NCI-H226 (cell line): ENCODE measurements around the gene EMX1.

Experiments used
- DNase-seq: peaks from one replicate; pipeline ENCODE4 v3.0.0-alpha.2; 2015

Gene EMX1

DNA sequence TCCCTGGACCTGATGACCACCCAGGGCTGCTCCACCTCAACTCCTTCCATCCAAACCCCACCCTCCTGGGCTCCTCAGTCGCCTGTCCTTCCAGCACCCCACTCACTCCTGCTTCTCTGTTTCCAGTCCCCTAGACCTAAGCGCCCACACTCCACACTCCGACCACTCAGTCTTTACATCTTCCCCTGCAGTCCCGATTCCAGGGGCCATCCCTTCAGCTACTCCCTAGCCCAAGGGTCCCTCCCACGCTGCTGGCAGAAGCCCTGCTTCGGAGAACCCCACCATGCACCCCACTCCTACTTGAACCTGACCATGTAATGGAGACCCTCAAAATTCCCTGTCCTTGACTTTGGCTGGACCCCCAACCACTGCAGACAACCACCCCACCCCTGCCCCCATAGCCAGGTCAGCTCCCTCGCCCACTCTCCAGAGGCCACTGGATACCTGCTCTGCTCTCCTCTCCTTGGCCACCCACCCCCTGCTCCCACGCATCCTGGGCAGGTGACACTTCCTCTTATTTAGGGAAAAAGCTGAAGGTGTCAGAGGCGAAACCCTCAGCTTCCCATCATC, 28.2 kb downstream of the EMX1 start:
- no peak for DNase-seq

DNA sequence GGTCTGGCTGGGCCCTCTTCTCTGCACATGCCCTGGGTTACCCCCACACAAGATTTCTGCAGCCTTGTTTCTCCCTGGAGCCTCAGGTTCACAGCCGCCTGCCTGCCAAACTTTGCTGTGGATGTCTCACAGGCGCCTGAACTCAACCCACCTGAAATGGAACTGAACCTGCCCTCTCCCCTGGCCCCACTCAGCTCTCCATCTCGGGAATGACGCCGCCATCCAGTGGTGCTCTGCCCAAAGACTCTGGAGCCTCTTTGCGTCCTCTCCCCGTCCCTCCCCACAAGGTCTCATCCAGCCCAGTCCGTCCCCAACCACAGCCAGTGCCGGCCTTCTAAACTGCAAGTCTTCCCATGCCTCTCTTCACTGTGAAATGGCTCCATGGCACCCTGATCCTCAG, 29.1 kb downstream of the EMX1 start:
- DNase-seq = no peak

DNA sequence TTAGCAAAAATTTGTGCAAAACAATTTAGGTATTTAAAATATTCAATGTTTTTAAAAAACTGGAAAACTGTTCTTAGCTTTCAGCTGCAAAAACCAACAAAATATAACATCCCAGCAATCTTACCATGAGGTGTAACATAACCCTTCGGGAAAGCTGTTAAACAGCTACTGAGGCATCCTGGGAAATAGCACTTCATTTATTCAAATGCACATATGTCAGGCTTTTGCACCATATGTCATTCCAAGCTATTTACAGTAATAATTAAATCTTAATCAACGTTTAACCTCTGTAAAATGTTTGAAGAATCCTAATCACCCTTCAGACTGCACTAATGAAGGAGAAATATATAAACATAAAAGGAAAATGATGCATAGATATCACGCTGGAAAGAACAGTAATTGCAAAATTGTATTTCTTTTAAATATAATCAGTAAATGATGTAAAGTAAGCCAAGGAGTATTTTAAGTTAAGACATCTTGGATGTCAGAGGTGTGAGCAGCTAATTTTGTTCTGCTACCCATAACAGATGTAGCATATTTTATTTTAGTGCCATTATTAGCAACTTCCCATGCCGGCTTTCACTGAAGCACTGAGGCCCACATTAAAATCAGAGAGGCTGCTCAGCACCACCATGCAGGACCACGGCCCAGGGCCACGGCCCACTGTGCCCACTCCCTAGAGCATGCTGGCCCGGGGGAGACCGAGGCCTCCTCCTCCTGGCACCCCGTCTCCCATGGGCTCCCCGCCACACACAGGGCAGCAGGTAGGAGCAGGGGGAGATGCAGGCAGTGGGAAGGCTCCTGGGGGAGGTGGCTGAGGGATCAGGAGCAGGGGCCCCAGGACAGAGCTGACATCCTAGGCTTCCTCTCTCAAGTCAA, 30.9 kb downstream of the EMX1 start:
- no peak for DNase-seq

DNA sequence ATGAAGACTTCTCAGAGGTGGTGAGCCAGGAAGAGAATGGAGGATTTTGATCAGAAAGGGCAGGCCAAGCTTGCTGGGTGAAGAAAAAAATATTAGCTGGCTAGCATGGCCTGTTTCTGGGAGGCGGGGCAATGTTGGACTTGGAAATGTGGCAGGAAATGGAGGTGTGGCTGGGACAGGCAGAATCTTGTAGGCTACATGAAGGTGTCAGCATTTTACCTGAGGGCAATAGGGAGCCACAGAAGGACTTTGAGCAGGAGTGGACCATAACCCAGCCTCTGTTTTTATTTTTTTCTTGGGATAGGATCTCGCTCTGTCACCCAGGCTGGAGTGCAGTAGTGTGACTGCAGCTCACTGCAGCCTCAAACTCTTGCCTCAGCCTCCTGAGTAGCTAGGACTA, 31.7 kb downstream of the EMX1 start:
- DNase-seq = no peak

DNA sequence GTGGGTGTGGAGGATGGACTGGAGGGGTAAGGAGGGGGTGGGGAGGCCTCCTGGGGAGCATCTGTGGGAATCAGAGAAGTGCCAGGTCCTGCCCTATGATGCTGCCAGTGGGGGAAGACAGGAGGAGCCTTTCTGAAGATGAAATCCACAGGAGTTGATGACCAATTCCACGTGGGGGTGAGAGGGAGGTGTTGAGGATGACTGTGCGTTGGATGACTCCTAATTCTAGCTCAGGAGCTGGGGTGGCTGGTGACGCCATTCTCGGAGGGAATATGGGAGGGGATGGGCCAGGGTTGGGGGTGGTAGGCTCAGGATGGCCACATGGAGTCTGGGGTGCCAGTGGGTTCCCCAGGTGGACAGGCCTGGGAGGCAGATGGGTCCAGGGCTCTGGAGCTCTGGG, 32.3 kb downstream of the EMX1 start:
- DNase-seq = no peak

DNA sequence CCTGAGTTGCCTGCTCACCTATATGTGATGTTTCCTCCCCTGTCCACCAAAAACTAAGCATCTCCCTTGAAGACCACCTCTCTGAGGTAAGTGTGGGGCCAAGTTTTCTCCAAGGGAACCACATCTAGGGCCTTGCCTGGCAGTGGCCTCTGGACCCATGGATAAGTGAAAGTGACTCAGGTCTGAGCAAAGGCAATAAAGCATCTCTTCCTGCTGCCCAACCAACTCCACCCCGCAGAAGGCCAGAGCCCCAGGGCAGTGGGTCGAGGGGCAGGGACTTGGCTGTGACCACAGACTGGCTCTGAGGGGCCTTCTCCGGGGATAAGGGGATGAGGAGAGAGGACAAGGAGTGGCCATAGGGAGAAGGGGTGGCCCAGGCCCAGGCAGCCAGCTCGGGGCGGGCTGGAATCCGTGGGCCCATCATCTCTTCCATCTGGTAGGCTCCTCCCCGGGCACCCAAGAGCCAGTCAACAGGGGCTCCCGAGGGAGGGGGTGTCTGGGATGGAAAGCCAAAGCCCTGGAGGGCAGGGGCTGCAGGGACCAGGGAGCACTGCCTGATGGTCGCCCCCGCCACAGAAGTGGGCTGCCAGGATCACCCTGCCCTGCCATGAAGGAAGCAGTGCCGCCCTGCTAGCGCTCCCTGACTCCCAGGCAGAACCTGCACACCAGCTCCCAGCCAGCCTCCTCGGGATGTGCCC, 33.4 kb downstream of the EMX1 start:
- no peak for DNase-seq

DNA sequence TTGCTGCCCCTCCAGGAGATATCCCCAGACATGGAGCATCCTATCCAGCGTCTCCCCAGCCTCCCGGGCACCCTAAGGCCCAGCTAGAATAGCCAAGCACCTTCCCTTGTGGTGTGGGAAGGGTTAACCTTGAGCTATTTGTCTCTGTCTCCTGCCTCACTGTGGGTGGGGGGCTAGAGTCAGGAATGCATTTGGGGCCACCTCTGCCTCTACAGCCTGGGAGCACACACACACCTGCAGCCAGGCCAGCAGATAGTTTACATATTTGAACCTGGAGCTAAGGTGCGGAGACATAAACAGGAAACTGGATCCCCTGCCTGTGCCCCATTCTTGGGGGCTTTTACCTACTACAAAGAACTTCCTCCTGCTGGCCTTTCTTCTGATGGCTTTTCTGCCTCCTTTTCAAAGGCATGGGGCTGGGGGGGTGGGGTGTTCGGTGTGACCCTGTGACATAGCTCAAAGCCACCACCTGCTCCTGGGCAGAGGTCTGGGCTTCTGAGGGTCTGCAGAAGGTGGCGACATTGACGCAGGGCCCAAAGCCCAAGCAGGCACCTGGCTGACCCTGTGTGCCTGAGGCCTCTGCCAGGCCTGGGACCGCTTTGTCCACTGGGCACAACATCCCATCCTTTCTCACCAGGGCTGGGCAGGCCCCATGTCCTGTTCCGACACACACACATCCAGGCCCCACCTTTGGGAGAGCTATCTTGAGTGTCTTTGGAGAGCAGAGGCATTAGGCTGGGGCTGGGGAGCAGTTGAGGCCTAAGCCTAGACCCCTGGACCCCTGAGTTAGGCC, 34.2 kb downstream of the EMX1 start:
- DNase-seq = no peak

DNA sequence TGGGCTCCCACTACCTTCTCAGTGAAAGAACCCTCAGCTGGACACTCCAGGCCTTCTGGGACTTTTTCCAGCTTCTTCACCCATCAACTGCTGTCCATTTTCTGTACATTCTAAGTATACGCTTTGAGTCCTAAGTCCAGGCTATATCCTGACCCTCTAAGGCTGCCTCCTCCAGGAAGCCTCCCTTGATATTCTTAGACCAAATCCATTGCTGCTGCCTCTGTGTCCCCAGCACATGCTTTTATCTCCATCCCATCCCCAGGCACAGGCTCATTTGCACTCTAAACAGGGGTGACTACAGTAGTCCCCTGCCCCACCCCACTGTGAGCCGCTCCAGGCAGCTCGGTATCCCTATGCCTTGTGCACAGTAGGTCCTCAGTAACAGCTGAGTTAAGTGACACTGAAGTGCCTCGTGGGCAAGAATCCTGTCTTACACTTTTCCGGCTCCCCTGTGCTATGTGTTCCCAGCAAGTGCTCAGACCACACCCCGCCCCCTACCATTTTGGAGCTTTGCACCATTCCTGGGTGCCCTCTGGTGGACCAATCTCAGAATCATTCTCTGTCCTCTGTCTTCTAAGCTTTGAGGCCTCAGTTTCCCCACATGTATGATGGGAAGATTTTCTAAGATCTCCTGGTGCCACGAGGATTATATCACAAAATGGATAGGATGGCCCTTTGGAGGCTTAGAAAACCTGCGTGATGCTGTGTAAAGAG, 34.9 kb downstream of the EMX1 start:
- DNase-seq = no peak

DNA sequence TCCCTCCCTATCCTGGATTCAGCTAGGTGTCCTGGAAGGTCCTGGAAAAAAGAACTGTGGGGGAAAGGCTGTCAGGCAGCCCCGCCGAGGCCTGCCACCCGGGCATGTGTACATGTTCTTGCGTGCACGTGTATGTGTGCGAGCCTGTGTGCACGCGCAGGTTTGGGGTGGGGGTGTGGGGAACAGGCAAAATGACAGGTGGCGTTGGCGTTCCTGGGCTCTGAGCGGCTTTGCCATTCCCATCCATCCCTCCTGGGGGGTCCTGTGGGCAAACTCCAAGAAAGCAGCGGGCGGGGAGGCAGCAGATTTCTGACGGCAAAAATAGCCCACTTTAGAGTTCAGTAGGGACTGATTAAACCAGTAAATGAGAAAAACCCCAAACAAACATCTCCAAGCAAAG, 35.6 kb downstream of the EMX1 start:
- DNase-seq = no peak

DNA sequence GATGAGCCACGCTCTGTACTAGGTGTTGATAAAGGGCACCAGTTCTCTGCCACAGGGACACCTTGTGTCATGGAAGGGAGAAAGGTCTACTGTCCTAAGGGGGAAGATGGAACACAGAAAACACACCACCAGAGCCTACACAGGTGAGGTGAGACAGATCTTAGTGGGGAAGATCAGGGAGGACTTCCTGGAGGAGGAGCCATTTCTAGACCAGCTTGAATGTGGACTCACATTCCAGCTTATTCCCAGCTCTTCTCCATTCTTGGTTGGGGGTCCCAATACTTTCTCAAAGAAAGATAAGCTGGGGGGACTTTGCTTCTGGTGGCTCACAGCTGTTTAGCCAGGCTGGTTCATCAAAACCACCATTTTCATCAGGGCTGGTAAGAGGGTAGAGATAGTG, 36.2 kb downstream of the EMX1 start:
- DNase-seq = no peak

DNA sequence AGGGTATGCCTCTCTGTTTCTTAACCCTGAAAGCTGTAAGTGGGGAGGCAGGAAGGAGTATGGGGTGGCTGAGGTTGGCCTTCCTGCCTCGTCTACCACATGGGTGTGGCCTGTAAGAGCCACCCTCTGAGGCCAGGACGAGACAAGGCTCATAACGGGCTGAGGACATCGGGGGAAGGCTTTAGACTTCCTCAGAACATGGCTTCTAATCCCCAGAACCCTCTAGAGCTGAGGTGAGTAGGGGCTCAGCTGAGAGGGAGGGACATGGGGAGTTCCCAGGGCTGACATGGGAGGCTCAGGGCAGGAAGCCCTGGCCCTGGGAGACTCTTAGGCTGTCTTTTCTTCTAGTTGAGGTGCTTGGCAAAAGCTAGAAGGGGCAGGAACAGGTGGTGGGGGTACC, 36.7 kb downstream of the EMX1 start:
- DNase-seq = no peak

DNA sequence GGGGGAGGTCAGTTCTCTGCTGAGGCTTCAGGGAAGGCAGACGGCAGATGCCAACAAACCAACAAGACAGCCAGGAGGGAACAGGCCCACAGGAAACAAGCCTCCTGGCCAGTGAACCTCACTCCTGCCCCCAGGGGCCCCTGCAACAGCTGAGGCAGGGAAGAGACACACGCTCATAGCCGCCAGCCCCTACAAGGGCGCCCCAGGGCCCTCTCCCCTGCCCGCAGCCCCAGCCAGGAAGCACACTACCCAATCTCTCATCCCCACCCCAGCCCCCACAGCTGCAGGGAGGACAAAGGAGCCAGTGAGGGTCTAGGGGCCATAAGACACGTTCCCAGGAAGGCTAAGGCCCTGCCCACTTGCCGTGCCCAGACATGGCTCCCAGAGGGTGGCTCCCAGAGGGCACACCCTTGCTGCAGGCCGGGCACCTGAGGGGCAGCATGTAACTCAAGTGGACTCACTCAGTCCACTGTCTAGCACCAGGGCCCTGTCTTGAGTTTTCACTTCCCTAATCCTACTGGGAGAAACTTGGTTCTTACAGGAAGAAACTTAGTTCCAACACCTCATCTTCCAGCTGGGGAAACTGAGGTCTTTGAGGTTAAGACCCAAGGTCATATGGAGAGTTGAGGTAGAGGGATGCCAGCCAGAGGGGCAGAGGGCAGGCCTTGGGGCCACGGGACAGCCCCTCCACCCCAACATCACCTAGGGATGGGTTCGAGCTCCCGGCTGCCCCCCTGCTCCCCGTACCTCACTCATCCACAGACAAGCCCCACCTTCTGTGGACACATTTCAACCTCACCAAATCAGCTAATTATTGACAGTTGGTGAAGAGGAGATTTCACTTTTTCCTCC, 37.3 kb downstream of the EMX1 start:
- DNase-seq = no peak

DNA sequence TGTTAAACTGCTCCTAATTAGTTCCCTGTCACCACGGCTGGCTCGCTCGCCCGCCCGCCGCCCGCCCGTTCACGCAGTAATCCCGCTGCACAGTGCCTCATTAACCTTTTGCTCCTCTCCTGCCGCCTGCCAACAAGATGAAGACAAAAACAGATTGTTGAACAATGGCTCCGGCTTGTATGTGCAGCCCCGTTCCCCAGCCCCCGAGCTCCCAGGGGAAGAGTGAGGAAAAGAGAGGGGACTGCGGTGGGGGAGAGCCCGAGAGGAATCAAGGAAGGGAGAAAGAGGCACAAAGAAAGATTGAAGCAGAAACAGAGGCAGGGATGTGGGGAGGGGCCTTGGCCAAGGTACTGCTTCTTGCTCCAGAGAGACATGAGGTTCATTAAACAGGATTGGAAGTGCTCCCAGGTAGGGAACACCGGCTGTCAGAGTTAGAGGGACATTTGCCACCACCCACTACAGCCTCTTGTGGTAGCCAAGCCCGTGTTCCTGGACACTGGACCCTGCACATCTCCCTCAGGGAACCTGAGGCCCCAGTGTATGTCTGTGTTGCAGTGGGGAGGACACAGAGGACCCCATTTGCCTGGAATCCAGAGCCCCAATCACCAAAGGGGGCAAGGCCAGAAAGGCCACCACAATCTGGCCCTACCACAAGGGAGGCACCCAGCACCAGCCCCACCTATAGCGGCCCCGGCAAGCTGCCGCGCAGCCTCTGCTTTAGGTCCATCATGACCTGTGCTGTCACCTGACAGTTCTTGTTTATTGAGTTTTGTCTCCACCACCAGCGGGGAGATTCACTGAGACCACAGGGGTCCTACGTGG, 38.1 kb downstream of the EMX1 start:
- no peak for DNase-seq

DNA sequence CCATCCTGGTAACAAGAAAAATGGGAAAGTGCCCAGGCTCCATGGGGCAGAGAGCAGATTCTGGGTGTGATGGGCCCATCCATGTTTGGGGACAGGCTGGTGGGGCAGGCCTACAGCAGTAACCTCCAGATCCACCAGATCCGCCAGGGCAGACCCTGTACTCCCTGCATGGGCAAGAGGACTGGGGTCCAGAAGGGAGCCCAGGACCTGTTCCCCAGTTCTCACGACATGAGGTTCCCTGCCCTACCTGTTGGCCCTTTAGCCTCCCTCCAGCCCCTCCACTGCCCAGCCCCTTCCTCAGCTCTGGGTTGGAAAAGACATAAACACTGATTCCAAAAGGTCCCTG, 38.7 kb downstream of the EMX1 start:
- DNase-seq = no peak

DNA sequence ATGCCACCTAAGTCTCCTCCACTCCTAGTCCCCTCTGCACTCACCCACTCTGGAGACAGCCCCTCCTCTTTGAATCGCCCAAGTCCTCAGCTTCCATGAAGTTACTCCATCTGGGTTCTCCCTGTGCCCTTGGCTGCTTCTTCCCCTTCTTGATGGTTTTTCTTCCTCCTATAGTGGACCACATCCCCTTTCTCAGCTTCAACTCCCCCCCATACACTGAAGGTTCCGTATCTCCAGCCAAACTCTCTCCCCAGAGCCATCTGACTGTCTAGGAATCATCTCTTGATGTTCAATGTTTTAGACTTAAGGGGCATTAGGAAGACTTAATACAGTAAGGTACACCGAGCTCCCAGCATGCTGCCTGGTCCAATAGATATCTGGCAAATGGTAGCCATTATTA, 39.6 kb downstream of the EMX1 start:
- DNase-seq = no peak

DNA sequence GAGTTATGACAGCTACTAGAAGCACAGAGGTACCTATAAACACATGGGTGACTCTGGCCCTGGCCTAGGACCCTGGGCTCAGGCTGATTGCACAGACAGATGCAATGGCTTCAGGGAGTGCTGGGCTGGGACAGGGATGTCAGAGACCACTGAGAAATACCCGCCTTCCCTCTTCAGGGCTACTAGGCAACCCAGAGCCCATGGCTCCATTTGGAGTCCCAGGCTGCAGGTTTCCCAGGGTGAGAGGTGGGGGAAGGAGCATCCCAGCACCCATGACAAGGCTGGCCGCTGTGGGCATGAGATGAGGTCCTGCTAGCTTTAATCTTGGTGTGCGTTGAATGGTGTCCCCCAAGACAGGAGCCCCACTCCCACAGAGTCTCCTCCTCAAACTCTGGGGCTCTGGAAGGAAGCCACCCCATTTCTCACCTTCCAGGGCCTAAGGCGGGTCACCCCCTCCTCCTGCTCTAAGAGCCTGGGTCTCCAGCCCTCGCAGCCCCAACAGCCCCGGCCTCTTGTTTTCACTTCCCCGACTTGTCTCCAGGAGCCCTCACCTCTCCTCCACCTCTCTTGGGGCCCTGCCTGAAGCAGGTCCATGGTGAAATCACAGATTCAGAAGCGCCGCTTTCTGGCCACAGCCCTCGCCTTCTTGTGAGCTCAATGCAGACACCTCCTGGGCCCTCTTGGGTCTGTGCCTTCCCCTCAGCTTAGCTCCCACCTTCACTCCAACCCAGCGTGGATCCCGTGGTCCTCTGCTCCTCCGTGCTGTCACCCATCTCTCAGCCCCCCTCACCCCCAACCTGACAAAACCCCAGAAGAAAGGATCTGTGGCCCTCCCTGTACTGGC, 41.4 kb downstream of the EMX1 start:
- DNase-seq = no peak

DNA sequence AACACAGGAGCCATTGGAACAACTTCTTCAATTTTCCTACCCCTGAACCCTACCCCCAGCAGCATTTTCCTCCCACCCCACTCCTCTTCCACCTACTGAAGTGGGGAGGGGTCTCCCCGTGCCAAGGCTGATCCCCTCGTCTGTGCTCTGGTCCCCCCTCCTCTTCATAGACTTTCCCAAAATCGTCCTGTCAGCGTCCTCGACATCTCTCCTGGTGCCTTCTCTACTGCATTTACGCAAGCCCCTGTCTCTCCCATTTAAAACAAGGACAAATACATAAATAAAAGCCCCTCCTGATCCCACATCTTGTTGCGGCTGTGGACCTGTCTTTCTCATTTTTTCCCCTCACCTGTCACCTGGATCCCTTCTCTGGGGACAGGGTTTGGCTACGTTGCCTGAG, 42.2 kb downstream of the EMX1 start:
- no peak for DNase-seq

DNA sequence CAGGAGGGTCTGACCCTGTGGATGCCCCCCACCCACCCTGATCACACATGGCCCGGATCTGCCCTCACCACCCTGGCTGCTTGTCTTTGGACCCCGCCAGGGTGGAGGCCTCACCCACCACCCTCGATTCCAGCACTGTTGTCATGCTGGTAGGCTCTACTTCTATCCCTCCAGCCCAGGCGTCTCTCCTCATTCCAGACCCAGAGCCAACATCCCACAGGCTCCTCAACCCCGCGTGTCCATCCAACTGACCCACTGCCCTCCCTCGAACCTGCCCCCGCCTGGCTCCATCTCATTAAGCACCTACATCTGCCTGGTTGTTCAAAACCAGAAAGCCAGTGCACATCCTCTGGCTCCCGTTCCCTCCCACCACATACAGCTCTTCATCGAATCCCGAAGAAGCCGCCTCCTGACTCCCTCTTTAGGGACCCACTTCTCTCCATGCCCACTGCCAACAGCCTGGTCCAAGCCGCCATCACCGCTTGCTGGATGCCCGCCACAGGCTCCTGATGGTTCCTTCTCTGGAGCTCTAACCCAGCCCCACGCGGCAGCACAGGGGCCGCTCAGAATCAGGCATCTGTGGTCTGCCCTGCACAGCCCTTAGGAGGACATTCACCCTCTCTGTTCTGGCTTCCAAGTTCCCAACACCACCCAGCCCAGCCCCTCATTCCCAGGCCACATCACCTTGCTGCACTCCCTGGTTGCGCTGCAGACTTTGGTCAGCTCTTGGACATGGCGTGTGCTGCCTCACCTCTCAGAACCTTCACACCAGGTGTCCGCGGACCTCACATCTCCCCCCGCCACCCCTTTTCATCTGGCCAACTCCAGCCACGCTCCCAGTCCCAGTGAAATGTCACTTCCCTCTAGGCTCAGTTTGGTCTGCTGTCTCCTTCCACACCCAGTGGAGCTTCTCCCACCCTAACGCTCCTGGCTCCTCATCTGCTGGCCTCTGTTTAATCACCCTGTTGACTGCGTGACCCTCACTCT, 43.0 kb downstream of the EMX1 start:
- no peak for DNase-seq
